Right lobe of liver (tissue), 6 donors: Measurements from ENCODE around the gene OR2H1. TPM values are rescaled to one million over a fixed set of nuclear protein-coding genes. Genes with fewer than 3 reads are reported as not detected.
A peak's percentile ranks its signal among the peaks of the same experiment; 100 is the strongest.

Source experiments
- ATAC-seq, 4 donors: fragments of 200-7000 bp; cut with Tn5 transposase; one replicate each; pipeline ENCODE4 v1.9.1; 2020; ENCODE audit warnings: mild to moderate bottlenecking in 4 of 4, moderate library complexity in 4 of 4
- DNase-seq, 3 donors: peaks; one replicate each; pipeline ENCODE4 v3.0.0-alpha.2; 2020
- H3K27ac ChIP-seq, 3 donors: fragments of 200-600 bp; one replicate each; pipeline ENCODE4 v1.8.0; 2022
- H3K27me3 ChIP-seq, 2 donors: fragments of 200-600 bp; one replicate each; pipeline ENCODE4 v1.8.0; 2022
- H3K36me3 ChIP-seq, 4 donors: fragments of 200-600 bp; sonication (generic) in 1 of 4; one replicate each; pipeline versions ENCODE4 v1.5.1 to v1.8.0; 2017 to 2022; ENCODE audit warnings: control low read depth in 1 of 4
- H3K4me1 ChIP-seq, 4 donors: fragments of 200-600 bp; sonication (generic) in 1 of 4; one replicate each; pipeline versions ENCODE4 v1.5.1 to v1.8.0; 2017 to 2022; ENCODE audit warnings: control low read depth in 1 of 4
- H3K4me3 ChIP-seq, 3 donors: fragments of 200-600 bp; one replicate each; pipeline ENCODE4 v1.8.0; 2022
- H3K9me3 ChIP-seq, 4 donors: fragments of 200-600 bp; sonication (generic) in 1 of 4; one replicate each; pipeline versions ENCODE4 v1.5.1 to v1.8.0; 2017 to 2022; ENCODE audit warnings: control low read depth in 1 of 4
- CTCF ChIP-seq, 4 donors: fragments of 200-600 bp in 3 of 4; fragments of 450-650 bp in 1 of 4; IDR thresholded peaks; one replicate each; pipeline versions ENCODE4 v1.5.1 to v1.8.0; 2016 to 2022; ENCODE audit warnings: antibody characterized with exemption in 4 of 4, mild to moderate bottlenecking in 2 of 4
- POLR2A ChIP-seq: fragments of 450-650 bp; IDR thresholded peaks from one replicate; pipeline ENCODE4 v1.6.1; 2017; ENCODE audit warnings: antibody characterized with exemption, mild to moderate bottlenecking
- WGBS: methylation state at CpG from one replicate; pipeline ENCODE4 v1.1.6; 2018; ENCODE audit warnings: low coverage, low lambda C conversion rate; ENCODE audit not compliant: insufficient coverage; ENCODE audit errors: missing lambda C conversion rate; 5-methylcytosine and 5-hydroxymethylcytosine counted together
- intact Hi-C, 2 donors: fragments of 100-400 bp; cut with DNase I; formaldehyde crosslinking; loops; one replicate each; pipeline versions ENCODE4 v1.11.2 to v1.14.1; 2022
- total RNA-seq, 6 experiments: library from RNA; depleted of rRNA in 2 of 6; stranded (reverse); fragments of >200 nt in 2 of 6; fragmentation: NEBNext Ultra II Directional in 3 of 6; extraction: Animal tissue kit (Norgen Biotek cat#: 25700) in 3 of 6; gene quantifications; one replicate each; pipeline versions ENCODE4 v1.1.0 to v1.2.4, GENCODE V29; 2016 to 2023
- donor health status: DM: no; HTN: yes; CAD: no.
- donor health status: DM: no; HTN: no; CAD: no.
- donor health status: DM: no; HTN: no; CAD: no.
- donor health status: DM: no; HTN: yes; CAD: no.
- donor health status: DM: no; HTN: yes; CAD: no.

OR2H1 gene
- total RNA-seq, 6 experiments from 2014 or later, result not detected

GRCh38 chr6:29502181-29502580 lies 45.2 kb downstream of the OR2H1 start:
- ATAC-seq, result no peak
- no peaks in the 10 kb centered on the region for H3K9me3 ChIP-seq
- no peaks in the 10 kb centered on the region for H3K27me3 ChIP-seq
- H3K4me1 ChIP-seq, result no peaks in the 10 kb centered on the region
- intact Hi-C loops, result no loop called here
- no peak overlapping the region for H3K27ac ChIP-seq
- H3K36me3 ChIP-seq, result no peaks in the 10 kb centered on the region
- WGBS, result no CpG with 5 or more reads among the region's 3 CpGs
- no peak for DNase-seq
- H3K4me3 ChIP-seq, result no peak overlapping the region
- TF ChIP-seq POLR2A, result no peak
- no peak for TF ChIP-seq CTCF (IDR thresholded peaks at IDR 0.05)

GRCh38 chr6:29502597-29502996 lies 45.6 kb downstream of the OR2H1 start:
- WGBS, result 73% methylated on average over 2 of the region's 5 CpGs
- H3K9me3 ChIP-seq, result no peaks in the 10 kb centered on the region
- H3K27ac ChIP-seq, result no peak overlapping the region
- no peak for DNase-seq
- no peaks in the 10 kb centered on the region for H3K4me1 ChIP-seq
- TF ChIP-seq CTCF (IDR thresholded peaks at IDR 0.05) (no peak), POLR2A (no peak)
- H3K36me3 ChIP-seq, result no peaks in the 10 kb centered on the region
- intact Hi-C loops, result no loop called here
- no peaks in the 10 kb centered on the region for H3K27me3 ChIP-seq
- H3K4me3 ChIP-seq, result no peak overlapping the region
- ATAC-seq, result no peak

GRCh38 chr6:29504961-29505360 lies 48.0 kb downstream of the OR2H1 start:
- Histone ChIP-seq H3K27me3 (no peaks in the 10 kb centered on the region), H3K27ac (no peak overlapping the region), H3K4me1 (no peaks in the 10 kb centered on the region), H3K4me3 (no peak overlapping the region), H3K36me3 (no peaks in the 10 kb centered on the region), H3K9me3 (no peaks in the 10 kb centered on the region)
- 20% methylated on average over 2 of the region's 2 CpGs for WGBS
- DNase-seq (peak in 1 of 3 donors; percentile 46), ATAC-seq (peak; percentile 18 to 83 (median 36))
- TF ChIP-seq POLR2A, result no peak
- no peak for TF ChIP-seq CTCF (IDR thresholded peaks at IDR 0.05)
- intact Hi-C loops, result no loop called here

DNA sequence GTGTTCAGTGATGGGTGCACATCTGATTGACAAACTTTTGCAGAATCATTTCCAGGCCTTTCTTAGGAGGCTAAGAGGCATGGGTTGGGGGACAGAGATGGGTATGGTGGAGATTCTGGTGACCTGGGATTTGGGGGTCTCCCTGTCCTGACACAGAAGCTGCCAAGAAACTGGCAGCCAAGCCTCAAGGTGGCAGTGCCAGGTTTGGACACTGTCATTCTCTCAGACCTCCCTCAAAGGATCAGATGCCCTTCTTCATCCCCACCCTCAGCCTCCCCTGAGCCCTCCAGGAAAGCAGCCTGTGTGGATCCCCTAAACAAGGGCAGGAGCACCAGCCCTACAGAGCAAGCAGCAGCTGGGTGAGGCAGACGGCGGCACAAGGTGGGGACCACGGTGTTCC lies 48.9 kb downstream of the OR2H1 start:
- TF ChIP-seq CTCF (IDR thresholded peaks at IDR 0.05) (no peak), POLR2A (no peak)
- H3K27ac ChIP-seq, result no peak overlapping the region
- no peak overlapping the region for H3K4me3 ChIP-seq
- no peak for ATAC-seq
- WGBS, result 96% methylated on average over 3 of the region's 3 CpGs
- intact Hi-C loops, result no loop called here
- H3K27me3 ChIP-seq, result no peaks in the 10 kb centered on the region
- H3K4me1 ChIP-seq, result no peaks in the 10 kb centered on the region
- no peaks in the 10 kb centered on the region for H3K36me3 ChIP-seq
- H3K9me3 ChIP-seq, result no peaks in the 10 kb centered on the region
- DNase-seq, result no peak

- WGBS, result 76% methylated on average over 2 of the region's 11 CpGs
- ATAC-seq (no peak), DNase-seq (no peak)
- H3K36me3 ChIP-seq, result no peaks in the 10 kb centered on the region
- intact Hi-C loops, result no loop called here
- H3K9me3 ChIP-seq, result no peaks in the 10 kb centered on the region
- no peak overlapping the region for H3K27ac ChIP-seq
- H3K27me3 ChIP-seq, result no peaks in the 10 kb centered on the region
- no peak overlapping the region for H3K4me3 ChIP-seq
- no peaks in the 10 kb centered on the region for H3K4me1 ChIP-seq
- TF ChIP-seq POLR2A, result no peak
- no peak for TF ChIP-seq CTCF (IDR thresholded peaks at IDR 0.05)
Measured at GRCh38 chr6:29506446-29507067, 49.6 kb downstream of the OR2H1 start.
